Choroid plexus epithelial cell (primary cell): ENCODE data around the gene SYT2.
A peak's percentile ranks its signal among the peaks of the same experiment; 100 is the strongest.
"Not testable (repeated sequence)": the region's sequence is repeated elsewhere in the genome, so short reads cannot be mapped to it uniquely, and the experiment has no call there.

Experiments
- DNase-seq: peaks from one replicate; pipeline ENCODE4 v3.0.0-alpha.2; 2010; ENCODE audit warnings: low read depth
- H3K4me3 ChIP-seq: 2 replicates; pipeline ENCODE4 v1.5.1; 2011; ENCODE audit warnings: low read depth, mild to moderate bottlenecking, control low read depth, low read length, moderate library complexity
- TF ChIP-seq, protein P1 (sequence below): conservative IDR thresholded peaks from 2 replicates; pipeline ENCODE4 v1.5.1; 2011; ENCODE audit warnings: low read depth, mild to moderate bottlenecking, control low read depth, inconsistent platforms, low read length, moderate library complexity

Gene SYT2

DNA sequence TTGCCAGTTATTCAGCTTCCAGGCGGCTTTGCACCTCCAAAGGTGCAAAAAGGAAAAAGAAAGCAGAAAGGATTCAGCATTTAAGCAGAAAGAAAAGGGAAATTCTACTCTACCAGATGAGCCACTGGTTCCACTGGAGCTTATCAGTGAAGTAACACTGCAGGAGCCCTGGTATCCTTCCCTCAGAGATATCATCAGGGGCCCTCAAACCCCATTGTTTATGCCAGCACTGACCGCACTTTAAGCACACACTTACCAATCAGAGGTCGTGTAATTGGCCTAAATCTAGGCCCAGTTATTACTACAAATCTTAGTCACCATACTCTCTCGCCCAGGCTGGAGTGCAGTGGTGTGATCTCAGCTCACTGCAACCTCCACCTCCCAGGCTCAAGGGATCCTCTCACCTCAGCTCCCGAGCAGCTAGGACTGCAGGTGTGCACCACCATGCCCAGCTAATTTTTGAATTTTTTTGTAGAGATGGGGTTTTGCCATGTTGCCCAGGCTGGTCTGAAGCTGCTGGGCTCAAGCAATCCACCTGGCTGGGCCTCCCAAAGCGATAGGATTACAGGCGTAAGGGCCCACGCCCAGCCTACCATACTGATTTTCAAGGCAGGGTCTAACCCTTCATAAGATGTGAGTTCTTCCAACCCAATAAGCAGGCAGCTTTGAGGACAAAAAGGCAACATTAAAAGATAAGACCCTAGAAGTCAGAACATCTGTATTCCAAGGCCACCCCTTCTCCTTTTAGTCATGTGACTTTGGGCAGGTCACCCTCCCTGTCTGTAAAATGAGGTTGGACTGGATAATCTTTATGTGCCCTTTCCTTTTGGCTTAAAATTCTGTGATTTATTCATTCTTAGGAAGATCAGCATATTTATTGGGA, 125.3 kb downstream of the SYT2 start:
- peak; percentile 34 for DNase-seq
- H3K4me3 ChIP-seq, result no peak overlapping the region
- TF ChIP-seq, protein P1, sequence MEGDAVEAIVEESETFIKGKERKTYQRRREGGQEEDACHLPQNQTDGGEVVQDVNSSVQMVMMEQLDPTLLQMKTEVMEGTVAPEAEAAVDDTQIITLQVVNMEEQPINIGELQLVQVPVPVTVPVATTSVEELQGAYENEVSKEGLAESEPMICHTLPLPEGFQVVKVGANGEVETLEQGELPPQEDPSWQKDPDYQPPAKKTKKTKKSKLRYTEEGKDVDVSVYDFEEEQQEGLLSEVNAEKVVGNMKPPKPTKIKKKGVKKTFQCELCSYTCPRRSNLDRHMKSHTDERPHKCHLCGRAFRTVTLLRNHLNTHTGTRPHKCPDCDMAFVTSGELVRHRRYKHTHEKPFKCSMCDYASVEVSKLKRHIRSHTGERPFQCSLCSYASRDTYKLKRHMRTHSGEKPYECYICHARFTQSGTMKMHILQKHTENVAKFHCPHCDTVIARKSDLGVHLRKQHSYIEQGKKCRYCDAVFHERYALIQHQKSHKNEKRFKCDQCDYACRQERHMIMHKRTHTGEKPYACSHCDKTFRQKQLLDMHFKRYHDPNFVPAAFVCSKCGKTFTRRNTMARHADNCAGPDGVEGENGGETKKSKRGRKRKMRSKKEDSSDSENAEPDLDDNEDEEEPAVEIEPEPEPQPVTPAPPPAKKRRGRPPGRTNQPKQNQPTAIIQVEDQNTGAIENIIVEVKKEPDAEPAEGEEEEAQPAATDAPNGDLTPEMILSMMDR, result no peak

DNA sequence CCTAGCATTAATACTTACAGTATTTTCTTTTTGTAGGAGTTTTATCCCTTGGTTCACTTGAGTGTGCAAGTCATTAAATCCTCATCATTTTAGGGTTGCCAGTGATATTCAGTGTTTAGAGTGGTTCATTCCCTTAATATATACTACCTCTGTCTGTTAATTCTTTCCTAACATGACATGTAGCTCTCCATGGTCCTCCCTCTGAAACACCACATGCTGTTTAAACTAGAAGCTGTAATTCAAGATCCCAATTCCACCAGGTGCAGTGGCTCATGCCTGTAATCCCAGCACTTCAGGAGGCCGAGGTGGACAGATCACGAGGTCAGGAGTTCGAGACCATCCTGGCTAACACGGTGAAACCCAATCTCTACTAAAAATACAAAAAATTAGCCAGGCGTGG, 127.9 kb downstream of the SYT2 start:
- H3K4me3 ChIP-seq, DNase-seq: not testable (repeated sequence)

DNA sequence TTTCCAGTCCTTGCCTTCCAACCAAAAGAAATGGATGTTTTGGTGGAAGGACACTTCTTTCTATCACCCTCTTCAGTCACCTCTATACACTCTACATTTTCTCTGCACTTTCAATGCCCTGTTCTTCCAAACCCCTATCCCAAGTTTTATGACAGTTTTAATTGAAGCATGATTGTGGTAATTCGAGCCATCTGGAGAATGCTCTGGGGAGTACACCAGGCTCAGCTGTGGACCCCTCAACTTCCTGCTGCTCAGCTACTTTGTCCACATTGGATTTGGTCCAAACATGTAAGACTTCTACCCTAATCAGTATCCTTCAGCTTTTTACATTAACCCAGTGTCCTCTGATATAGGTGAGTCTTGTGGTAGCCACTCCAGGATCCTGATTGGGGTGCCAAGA, 129.6 kb downstream of the SYT2 start:
- no peak overlapping the region for H3K4me3 ChIP-seq
- DNase-seq, result no peak
- TF ChIP-seq, protein P1, result no peak

DNA sequence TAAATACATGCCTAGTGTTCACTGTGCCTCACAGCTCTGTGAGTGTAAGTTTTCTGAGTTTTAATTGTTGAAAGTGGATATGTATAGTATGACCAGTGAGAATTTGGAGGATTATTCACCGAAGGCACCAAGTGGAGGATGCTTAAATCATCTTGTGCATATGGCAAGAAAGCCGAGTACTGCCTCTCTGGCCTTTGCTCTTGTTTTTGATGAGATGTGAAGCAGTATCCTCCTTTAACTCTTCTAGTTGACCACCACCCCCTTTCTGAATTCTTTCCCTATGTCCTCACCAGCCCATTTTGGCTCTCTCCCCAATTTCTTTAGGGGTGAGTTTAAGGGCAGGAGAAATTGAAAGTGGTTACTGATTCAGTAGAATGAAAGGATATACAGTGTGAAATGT, 130.4 kb downstream of the SYT2 start:
- no peak overlapping the region for H3K4me3 ChIP-seq
- TF ChIP-seq, protein P1, result no peak
- DNase-seq, result peak; percentile 97

DNA sequence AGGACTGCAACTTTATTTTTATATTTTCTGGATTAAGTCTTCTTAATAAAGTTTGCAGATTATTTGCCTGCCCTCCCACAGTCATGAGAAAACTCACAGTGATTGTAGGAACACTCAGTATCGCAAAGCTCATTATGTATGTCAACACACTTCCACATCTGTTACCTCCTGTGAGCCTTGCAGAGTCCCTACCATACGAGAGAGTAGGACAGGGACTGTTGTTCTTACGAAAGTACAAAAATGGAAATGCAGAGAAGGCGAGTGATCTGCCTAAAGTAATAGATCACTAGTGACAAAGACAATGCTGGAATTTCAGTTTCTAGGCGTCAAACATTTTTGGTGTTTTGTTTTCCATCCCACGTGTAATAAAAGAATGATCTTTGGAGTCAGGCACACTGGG, 131.7 kb downstream of the SYT2 start:
- TF ChIP-seq, protein P1, result no peak
- DNase-seq, result peak; percentile 44
- H3K4me3 ChIP-seq, result no peak overlapping the region

DNA sequence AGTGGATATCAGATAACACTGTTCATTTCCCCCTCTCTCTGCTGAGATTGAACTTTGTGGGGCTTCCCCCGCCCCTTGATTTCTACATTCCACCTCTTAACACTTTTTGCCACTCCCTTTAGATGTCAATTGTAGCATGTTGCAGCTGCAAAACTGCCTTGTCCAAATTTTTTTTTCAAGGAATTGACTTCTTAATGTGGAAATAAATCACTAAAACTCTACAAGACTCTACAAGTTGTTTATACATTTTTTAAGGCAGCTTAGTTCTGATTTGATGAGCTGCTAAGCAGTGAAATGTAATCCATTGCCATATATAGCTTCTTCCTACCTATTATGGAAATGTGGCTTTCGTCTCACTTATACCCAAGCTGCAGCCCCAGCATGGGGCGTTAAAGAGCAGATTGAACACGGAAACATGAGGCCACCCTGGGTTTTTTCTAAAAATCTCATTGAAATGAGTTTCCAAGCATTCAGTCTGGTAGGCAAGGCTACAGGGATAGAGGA, 132.2 kb downstream of the SYT2 start:
- peak; percentile 81 for DNase-seq
- TF ChIP-seq, protein P1, result peak; percentile 12
- no peak overlapping the region for H3K4me3 ChIP-seq

DNA sequence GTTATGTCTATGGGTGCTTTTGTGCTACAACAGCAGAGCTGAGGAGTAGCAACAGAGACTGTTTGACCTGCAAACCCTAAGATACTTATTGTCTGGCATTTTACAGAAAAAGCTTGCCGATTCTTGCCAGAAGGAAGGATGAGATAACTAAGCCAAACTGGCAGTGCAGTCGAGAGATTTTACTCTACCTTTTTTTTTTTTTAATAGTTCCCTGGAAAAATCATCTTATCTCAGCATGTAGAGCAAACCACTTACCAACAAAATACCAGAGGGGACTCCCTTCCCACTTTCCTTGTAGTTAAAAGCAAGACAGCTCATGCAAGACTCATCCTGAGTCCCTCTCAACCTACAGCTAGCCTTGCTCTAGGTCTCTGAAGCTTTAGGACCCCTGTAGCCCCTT, 132.9 kb downstream of the SYT2 start:
- TF ChIP-seq, protein P1, result no peak
- no peak overlapping the region for H3K4me3 ChIP-seq
- DNase-seq, result peak; percentile 55
